Midbrain (tissue), 1 donor: ENCODE data around the gene ANAPC10.
"Not testable (repeated sequence)": the region's sequence is repeated elsewhere in the genome, so short reads cannot be mapped to it uniquely, and the experiment has no call there.

Experiments
- DNase-seq: peaks from one replicate; lab custom pipeline; 2025; lab: John Stamatoyannopoulos, UW

ANAPC10 gene

GRCh38 chr4:145010315-145010714 is 87.7 kb downstream of the ANAPC10 start:
- DNase-seq = not testable (repeated sequence)

- DNase-seq = no peak
Observed at GRCh38 chr4:145003675-145004074, 94.3 kb downstream of the ANAPC10 start.

- no peak for DNase-seq
Observed at GRCh38 chr4:145001635-145002034, 96.4 kb downstream of the ANAPC10 start.

GRCh38 chr4:145000656-145001055 is 97.3 kb downstream of the ANAPC10 start:
- not testable (repeated sequence) for DNase-seq

GRCh38 chr4:144989306-144989705 is 108.7 kb downstream of the ANAPC10 start:
- DNase-seq = no peak

- DNase-seq = no peak
Observed at GRCh38 chr4:144985531-144985930, 112.5 kb downstream of the ANAPC10 start.

GRCh38 chr4:144985014-144985413 is 113.0 kb downstream of the ANAPC10 start:
- DNase-seq = no peak

GRCh38 chr4:144984241-144984640 is 113.8 kb downstream of the ANAPC10 start:
- DNase-seq = no peak

- DNase-seq = no peak
Observed at GRCh38 chr4:144975718-144976117, 122.3 kb downstream of the ANAPC10 start.

- DNase-seq = no peak
Observed at GRCh38 chr4:144970597-144970996, 127.4 kb downstream of the ANAPC10 start.

- no peak for DNase-seq
Observed at GRCh38 chr4:144969821-144970220, 128.2 kb downstream of the ANAPC10 start.

GRCh38 chr4:144968606-144969005 is 129.4 kb downstream of the ANAPC10 start:
- DNase-seq = no peak

- DNase-seq = no peak
Observed at GRCh38 chr4:144967161-144967560, 130.8 kb downstream of the ANAPC10 start.

GRCh38 chr4:144962300-144962699 is 135.7 kb downstream of the ANAPC10 start:
- no peak for DNase-seq

GRCh38 chr4:144955104-144955503 is 142.9 kb downstream of the ANAPC10 start:
- DNase-seq = no peak

GRCh38 chr4:144954230-144954629 is 143.8 kb downstream of the ANAPC10 start:
- DNase-seq = no peak

GRCh38 chr4:144948421-144948820 is 149.6 kb downstream of the ANAPC10 start:
- DNase-seq = no peak

GRCh38 chr4:144948009-144948408 is 150.0 kb downstream of the ANAPC10 start:
- DNase-seq = no peak
